GM19328 (cell line): ENCODE measurements around the gene PCDHB1.
"Not testable (repeated sequence)": the region's sequence is repeated elsewhere in the genome, so short reads cannot be mapped to it uniquely, and the experiment has no call there.

ENCODE experiments used
- ATAC-seq: cut with Tn5 transposase; IDR thresholded peaks from one replicate; pipeline ENCODE4 v1.9.1; 2021; ENCODE audit warnings: mild to moderate bottlenecking, moderate library complexity; ENCODE audit not compliant: unreplicated experiment

PCDHB1 gene

GRCh38 chr5:141051521-141051866 lies 320 bp downstream of the PCDHB1 start:
- no peak for ATAC-seq

- ATAC-seq: no peak
Observed at GRCh38 chr5:141077826-141078225, 26.7 kb downstream of the PCDHB1 start.

GRCh38 chr5:141082228-141082627 lies 31.1 kb downstream of the PCDHB1 start:
- ATAC-seq: no peak

GRCh38 chr5:141084487-141084989 lies 33.4 kb downstream of the PCDHB1 start:
- ATAC-seq: no peak

GRCh38 chr5:141094481-141095262 lies 43.5 kb downstream of the PCDHB1 start, which contains the start of gene PCDHB2:
Gene PCDHB2, plus strand, starts transcription at chr5:141094615. Its CDS starts 176 bp downstream, at chr5:141094791.
- no peak for ATAC-seq

- ATAC-seq: no peak
Observed at GRCh38 chr5:141095263-141095641, 44.1 kb downstream of the PCDHB1 start.

GRCh38 chr5:141096181-141096580 lies 45.0 kb downstream of the PCDHB1 start:
- not testable (repeated sequence) for ATAC-seq

- not testable (repeated sequence) for ATAC-seq
Observed at GRCh38 chr5:141096586-141096985, 45.4 kb downstream of the PCDHB1 start.

GRCh38 chr5:141100243-141100805 lies 49.1 kb downstream of the PCDHB1 start, which contains the start of gene PCDHB3:
Gene PCDHB3, plus strand, starts transcription at chr5:141100473. Its CDS starts 177 bp downstream, at chr5:141100650.
- ATAC-seq: no peak

- no peak for ATAC-seq
Observed at GRCh38 chr5:141101059-141101458, 49.9 kb downstream of the PCDHB1 start.

- not testable (repeated sequence) for ATAC-seq
Observed at GRCh38 chr5:141102070-141102469, 50.9 kb downstream of the PCDHB1 start.

GRCh38 chr5:141102471-141102870 lies 51.3 kb downstream of the PCDHB1 start:
- not testable (repeated sequence) for ATAC-seq

GRCh38 chr5:141105350-141105749 lies 54.2 kb downstream of the PCDHB1 start:
- ATAC-seq: no peak
